RPMI8226 (cell line): ENCODE results near the gene GP1BA.

Experiments
- DNase-seq: peaks from one replicate; pipeline ENCODE4 v3.0.0-alpha.2; 2015

The GP1BA gene

GRCh38 chr17:4938688-4939545, 6.8 kb downstream of the GP1BA start:
- peak; percentile 31 for DNase-seq

DNA sequence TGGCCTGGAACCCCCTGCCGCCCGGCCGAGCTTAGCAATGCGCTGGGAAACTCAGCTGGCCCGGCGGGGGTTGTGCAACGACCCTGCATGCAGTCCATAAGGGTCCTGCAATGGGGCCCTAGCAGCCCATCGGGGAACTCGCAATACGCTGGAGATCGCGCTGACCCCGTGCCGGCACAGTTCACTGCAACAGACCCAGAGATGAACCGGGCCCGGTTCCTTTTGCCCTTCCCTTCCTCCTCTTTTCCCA, 7.4 kb downstream of the GP1BA start:
- DNase-seq, result no peak

DNA sequence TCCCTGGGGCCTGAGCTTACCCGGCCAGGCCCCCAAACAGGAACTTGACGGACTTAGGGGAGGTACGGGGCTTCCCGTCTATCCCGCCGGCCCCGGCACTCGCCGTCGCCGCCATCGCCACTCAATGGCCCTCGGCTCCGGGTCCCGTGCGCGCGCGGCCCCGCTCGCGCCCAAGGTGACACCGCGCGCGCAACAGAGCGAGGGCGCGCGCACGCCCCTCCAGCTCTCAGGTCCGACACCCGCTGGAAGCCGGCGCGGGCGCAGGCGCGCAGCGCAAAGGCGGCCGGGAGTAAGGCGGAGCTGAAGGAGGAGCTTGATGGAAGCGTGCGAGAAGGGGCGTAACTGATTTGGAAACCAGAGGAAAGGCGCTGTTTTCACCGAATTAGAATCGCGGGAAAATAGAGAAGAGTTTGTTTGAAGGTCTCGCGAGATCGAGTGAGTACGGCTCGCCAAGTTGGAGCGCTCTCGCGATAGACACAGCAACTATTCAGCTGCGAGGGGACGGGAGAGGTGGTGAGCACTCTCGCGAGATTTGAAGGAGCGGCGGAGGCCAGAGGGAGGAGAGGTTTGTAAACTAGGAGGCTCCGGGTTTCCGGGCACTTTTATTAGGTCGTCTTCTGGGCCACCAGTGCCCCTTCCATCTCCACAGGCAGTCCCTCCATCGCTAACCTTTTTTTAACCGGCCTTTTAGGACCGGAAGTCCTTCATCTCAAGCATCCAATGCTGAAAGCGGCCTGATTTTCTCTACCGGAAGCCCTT, 7.9 kb downstream of the GP1BA start, which contains the start of the genes RNF167 and SLC25A11:
Gene RNF167 (plus strand): TSS at position 473 of the 759 bp plus-strand sequence. CDS start 642 bp downstream, outside the sequence.
Gene SLC25A11 (minus strand): TSS at position 251 of the 759 bp plus-strand sequence. CDS start 136 bp downstream, at position 115.
- DNase-seq, result peak; percentile 96

DNA sequence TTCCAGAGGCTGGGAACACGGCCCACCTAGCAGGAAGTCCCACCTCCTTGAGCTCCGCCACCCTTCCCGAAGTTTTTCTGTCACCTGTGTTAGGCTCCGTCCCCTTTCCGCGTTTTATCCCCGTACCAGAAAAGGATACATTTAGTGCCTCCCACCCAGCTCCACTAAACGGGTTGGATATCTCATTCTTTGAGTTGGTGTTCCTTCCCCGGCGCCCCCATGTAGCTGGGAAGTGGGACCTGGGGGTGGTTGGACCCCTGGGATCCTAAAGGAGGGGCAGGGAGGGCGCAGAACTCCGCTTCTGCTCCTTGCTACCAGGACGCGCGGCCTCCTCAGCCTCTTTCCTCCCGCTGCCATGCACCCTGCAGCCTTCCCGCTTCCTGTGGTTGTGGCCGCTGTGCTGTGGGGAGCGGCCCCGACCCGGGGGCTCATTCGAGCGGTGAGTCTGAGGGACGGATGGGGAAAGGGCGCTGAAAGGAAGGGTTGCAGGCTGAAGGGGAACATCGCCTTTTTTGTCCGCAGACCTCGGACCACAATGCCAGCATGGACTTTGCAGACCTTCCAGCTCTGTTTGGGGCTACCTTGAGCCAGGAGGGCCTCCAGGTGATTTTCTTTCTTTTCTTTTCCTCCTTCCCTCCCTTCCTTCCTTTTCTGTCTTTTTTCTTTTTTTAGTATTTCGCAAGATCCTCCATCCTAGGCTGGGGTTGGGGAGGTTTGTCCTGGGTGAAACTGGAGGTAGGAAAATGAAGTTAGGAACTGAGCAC, 8.7 kb downstream of the GP1BA start:
- no peak for DNase-seq

GRCh38 chr17:4941319-4941610, 9.2 kb downstream of the GP1BA start:
- no peak for DNase-seq

DNA sequence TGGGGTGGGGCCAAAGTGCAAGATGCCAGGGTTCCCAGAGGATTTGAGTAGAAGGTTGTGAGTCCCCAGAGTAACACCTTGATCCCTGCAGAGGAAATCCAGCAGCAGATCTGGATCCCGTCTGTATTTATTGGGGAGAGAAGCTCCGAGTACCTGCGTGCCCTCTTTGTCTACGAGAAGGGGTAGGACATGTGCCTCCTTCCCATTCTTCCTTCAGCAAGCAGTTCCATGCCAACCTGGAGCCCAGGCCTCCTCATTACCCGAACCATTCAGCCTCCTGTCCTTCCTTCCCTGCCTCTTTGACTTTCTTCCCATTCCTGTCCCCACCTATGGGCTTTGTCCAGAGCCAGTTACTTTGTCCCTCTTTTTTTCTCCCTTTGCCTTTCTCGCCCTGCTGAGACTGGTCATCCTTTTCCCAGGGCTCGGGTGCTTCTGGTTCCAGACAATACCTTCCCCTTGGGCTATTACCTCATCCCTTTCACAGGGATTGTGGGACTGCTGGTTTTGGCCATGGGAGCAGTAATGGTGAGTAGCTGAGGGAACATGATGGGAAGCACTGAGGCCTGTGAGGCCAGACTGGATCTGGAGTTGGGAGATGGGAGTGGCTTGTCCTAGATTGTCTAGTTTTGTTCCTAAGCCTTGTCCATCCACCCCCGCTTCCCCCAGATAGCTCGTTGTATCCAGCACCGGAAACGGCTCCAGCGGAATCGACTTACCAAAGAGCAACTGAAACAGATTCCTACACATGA, 10.9 kb downstream of the GP1BA start:
- DNase-seq, result no peak

GRCh38 chr17:4944163-4944553, 12.1 kb downstream of the GP1BA start:
- DNase-seq, result no peak

DNA sequence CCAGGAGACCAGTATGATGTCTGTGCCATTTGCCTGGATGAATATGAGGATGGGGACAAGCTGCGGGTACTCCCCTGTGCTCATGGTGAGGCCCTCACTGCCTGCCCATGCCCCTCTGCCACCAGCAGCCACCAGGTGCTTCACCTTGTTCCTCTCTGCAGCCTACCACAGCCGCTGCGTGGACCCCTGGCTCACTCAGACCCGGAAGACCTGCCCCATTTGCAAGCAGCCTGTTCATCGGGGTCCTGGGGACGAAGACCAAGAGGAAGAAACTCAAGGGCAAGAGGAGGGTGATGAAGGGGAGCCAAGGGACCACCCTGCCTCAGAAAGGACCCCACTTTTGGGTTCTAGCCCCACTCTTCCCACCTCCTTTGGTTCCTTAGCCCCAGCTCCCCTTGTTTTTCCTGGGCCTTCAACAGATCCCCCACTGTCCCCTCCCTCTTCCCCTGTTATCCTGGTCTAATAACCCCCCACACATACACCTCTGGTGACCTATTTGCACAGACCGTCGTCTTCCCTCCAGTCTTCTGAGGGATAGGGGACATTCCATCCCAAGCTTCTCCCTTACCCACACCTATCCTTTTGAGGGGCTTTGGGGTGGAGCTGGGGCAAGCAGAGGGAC, 12.6 kb downstream of the GP1BA start:
- no peak for DNase-seq

- peak; percentile 51 for DNase-seq
Measured at GRCh38 chr17:4945176-4945943, 13.3 kb downstream of the GP1BA start.

DNA sequence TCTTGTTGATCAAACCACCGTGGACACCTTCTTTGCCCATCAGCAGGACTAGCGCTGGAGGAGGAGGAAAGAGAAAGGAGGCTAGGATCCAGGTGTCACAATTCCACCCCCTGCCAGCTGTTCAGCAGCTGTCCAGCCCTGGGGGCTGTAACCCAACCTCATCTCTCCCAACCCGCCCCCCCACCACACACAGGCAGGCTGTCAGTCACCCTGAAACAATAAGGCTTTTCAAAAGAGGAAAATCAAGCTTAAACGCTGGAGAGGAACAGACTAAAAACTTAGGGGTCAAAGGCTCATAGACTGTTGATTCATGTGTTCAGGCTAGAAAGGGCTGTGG, 13.8 kb downstream of the GP1BA start:
- DNase-seq, result no peak

DNA sequence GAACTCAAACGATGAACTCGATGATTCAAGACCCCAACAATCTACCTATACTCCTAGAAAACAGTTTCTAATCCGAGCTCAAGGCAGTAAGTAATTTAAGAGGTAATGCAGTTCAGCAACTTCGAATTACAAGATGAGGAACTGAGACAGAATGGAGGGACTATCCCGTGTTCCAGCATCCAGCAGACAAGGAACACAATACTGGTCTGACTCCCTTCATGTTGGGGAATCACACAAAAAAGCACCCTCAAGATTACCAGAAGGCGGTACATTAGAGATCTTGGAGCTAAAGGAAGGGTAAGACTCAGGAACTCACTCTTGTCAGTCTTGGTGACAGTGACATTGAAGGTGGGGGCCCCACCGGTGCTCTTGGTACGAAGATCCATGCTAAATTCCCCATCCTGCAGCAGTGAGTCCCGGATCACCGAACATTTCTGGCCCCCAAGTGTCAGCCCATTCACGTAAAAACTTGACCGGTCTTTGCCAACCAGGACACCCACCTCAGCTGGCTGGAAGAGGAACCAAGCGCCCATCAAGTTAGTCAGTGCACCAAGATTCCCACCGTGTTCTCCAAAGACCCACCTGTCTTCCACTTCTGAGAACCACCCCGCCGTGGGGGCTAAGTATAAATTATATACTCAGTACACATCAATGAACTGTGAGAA, 14.4 kb downstream of the GP1BA start:
- DNase-seq, result no peak

GRCh38 chr17:4947010-4947410, 14.9 kb downstream of the GP1BA start:
- DNase-seq, result no peak

GRCh38 chr17:4947411-4948165, 15.5 kb downstream of the GP1BA start:
- peak; percentile 51 for DNase-seq

- peak; percentile 89 for DNase-seq
Measured at GRCh38 chr17:4948166-4948930, 16.3 kb downstream of the GP1BA start, which contains the start of gene PFN1. Gene PFN1, minus strand, starts transcription at chr17:4948530. Its CDS starts 136 bp downstream, at chr17:4948394.

DNA sequence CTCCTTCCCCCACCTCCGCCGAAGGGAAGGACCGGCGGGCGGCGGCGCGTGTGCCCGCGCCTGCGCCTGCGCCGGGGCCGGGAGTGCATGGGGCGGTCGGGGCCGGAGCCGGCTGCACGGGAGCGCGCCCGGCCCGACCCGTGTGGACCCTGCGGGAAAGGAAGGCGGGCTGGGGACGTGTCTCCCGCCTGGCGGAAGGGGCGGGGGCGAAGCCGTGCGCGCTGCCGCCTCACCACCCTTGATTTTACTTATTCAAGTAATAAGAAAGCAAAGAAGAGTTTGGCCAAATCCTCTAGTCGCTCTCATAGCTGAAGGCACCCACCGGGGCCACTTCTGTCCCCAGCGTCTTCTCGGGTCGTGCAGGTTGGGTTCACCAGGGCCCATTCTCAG, 16.8 kb downstream of the GP1BA start:
- DNase-seq, result peak; percentile 75

DNA sequence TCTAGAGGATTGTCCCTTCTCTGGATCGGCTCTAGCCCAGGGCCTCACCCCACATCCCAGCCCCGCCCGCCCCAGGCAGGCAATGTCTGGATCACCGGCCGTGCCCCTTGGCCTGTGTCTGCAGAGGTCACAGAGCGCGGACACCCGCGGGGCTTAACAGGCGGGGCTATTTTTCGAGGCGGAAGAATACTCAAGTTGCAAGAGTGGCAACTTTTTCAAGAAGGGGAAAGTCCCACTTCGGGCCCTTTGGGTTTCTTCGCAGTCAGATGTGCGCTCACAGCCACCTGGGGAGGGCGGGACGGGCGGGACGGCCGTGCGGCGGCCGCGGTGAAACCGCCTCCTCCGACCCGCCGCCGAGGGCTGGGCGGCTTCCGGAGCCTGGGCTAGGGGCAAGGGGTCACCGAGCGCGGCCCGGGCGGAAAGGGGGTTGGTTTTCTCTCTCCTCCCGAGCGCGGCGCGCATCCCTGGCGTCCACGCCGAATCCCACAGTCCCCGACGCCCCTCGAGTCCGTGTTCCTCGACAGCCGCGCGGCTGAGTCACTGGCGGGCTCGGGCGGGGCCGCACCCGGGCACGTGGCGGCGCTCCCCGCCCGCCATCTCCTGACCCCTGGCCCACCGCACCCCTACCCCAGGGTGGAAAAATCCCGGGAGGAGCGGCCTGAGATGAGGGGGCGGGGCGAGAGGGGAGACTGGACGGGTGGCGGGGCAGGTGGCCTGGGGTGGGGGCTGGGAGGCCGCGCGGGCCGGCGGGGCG, 17.4 kb downstream of the GP1BA start:
- DNase-seq, result peak; percentile 89

DNA sequence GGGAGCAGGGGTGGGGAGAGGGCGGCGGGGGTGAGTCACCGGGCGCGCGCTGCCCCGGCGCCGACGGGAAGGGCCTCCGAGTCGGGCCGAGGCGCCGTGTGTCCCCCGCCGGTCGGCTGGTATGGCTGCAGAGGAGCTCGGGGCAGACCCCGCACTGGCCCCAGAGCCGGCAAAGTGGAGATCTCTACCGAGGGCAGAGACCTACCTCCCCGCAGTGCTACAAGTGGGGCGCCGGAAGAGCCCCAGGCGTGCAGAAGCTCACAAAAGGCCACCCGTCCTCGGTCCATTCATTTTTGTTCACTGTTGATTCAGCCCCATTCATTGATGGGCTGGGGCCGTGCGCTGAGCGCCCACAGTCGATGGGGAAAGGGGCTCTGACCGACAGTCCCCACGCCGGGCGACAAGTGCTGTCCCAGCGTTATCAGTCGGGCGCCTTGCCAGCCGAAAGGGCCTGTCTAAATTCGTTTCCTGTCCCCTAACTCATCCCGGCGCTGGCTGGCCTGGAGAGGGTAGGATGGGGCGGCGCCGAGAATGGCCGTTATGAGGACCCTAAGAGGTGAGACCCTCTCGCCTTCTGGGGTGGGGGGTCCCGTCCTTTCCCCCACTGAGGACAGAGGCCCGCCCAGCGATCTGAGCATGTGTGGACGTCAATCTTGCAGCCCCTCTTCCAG, 18.1 kb downstream of the GP1BA start:
- DNase-seq, result peak; percentile 79

- DNase-seq, result peak; percentile 75
Measured at GRCh38 chr17:4950746-4951204, 18.7 kb downstream of the GP1BA start, which contains the start of gene ENO3. Gene ENO3, plus strand, starts transcription at chr17:4951119. Its CDS starts 711 bp downstream, at chr17:4951830.
